Measurements from ENCODE around the gene SCRG1.

DNA sequence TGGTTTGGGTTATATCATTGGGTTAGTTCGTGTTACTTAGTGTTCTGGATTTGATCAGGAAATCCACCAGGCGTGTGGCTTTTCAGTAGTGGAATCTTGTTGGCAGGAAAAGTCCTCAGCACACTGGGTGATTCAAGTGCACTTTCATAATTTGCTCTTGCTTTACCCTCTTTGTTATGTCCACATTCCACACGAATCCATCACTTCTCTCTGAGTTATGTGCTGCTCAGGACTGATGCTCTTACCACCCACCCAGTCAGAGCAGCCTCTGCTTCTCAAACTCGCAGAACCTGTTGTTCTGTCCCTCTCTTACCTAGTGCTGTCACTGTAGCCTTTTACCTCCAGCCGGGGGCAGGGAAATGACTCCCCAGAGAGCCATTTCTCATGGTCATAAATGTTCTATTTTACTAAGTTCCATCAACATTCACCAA lies 37.2 kb upstream of the SCRG1 start:
- no peak for TF ChIP-seq POLR2A (IDR thresholded peaks at IDR 0.05)
- no peak for TF ChIP-seq POLR2AphosphoS5 (IDR thresholded peaks at IDR 0.05; ENCODE audit: insufficient read depth in 1 of 2, low read depth in 1 of 2)
- TF ChIP-seq, protein P1, sequence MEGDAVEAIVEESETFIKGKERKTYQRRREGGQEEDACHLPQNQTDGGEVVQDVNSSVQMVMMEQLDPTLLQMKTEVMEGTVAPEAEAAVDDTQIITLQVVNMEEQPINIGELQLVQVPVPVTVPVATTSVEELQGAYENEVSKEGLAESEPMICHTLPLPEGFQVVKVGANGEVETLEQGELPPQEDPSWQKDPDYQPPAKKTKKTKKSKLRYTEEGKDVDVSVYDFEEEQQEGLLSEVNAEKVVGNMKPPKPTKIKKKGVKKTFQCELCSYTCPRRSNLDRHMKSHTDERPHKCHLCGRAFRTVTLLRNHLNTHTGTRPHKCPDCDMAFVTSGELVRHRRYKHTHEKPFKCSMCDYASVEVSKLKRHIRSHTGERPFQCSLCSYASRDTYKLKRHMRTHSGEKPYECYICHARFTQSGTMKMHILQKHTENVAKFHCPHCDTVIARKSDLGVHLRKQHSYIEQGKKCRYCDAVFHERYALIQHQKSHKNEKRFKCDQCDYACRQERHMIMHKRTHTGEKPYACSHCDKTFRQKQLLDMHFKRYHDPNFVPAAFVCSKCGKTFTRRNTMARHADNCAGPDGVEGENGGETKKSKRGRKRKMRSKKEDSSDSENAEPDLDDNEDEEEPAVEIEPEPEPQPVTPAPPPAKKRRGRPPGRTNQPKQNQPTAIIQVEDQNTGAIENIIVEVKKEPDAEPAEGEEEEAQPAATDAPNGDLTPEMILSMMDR (IDR thresholded peaks at IDR 0.05), result no peak

Measured in vagina (tissue), 2 donors.